ENCODE results near the gene ZNF385C. TPM values are rescaled to one million over a fixed set of nuclear protein-coding genes. Genes with fewer than 3 reads are reported as not detected.

The ZNF385C gene
- total and polyA plus RNA-seq, 2 of the 13 experiments (the other 11 are each of a cell fraction or from before 2014, with no cell fraction given), result 2.3 to 6.1 TPM

DNA sequence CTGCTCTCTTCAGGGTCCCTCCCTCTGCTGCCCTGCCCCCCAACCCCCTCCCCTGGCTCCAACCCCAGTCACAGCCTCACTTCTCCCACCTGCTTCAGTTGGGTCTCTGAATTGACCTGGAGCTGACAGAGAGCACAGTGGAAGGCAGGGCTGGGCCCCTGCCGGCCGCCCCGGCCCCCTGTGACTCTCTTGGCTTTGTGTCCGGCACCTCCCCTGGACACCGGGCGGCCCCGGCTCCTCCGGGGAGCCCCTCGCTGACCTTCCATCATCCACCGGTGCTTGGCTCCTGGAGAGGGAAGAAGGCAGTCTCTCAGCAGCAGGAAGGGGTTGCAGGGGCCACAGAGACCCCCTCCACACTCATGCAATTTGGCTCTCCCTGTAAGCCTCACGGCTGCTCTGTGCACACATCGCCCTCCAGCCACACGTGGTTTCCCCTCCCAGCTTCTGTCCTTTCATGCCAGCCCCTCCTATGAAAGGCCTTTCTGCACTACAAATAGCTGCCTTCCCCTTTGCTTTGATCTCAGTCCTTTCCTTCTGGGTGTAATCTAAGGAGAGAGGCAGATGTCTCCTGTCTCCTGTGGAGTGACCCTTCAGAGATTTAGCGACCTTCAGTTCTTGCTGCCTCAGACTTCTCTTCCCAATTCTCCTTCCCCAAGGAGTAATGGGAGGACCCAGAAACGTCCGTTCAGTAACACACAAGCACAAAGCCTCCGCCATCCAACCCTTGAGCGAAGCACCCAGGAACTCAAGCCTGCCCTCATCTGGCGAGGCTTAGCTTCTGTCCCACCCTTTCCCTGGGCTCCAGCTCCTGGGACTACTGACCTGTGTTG, 70.1 kb downstream of the ZNF385C start (continued):
- no peak for TF ChIP-seq ZNF646 (CRISPR knock-in tag; IDR thresholded peaks at IDR 0.05)
- TF ChIP-seq MED13 (CRISPR knock-in tag; IDR thresholded peaks at IDR 0.05), result no peak
- no peak for TF ChIP-seq LRRFIP1 (CRISPR knock-in tag; conservative IDR thresholded peaks at IDR 0.05)
- TF ChIP-seq, protein P1, sequence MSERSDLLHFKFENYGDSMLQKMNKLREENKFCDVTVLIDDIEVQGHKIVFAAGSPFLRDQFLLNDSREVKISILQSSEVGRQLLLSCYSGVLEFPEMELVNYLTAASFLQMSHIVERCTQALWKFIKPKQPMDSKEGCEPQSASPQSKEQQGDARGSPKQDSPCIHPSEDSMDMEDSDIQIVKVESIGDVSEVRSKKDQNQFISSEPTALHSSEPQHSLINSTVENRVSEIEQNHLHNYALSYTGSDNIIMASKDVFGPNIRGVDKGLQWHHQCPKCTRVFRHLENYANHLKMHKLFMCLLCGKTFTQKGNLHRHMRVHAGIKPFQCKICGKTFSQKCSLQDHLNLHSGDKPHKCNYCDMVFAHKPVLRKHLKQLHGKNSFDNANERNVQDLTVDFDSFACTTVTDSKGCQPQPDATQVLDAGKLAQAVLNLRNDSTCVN (CRISPR knock-in tag; IDR thresholded peaks at IDR 0.05; ENCODE audit: borderline replicate concordance), result peak; percentile 82
- TF ChIP-seq ZNF614 (CRISPR knock-in tag; IDR thresholded peaks at IDR 0.05; ENCODE audit: borderline replicate concordance), result 0 out of 2 replicates have a peak, but pooled peaks have one; percentile 49
- no peak for TF ChIP-seq NKX3-1 (CRISPR knock-in tag; IDR thresholded peaks at IDR 0.05)
- TF ChIP-seq XRCC5 (optimal IDR thresholded peaks at IDR 0.05; ENCODE audit: low read length), result peak; percentile 92
- TF ChIP-seq, protein P2, sequence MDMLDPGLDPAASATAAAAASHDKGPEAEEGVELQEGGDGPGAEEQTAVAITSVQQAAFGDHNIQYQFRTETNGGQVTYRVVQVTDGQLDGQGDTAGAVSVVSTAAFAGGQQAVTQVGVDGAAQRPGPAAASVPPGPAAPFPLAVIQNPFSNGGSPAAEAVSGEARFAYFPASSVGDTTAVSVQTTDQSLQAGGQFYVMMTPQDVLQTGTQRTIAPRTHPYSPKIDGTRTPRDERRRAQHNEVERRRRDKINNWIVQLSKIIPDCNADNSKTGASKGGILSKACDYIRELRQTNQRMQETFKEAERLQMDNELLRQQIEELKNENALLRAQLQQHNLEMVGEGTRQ (IDR thresholded peaks at IDR 0.05; ENCODE audit: low read depth, low read length), result no peak; the same call in 1 of the 2 replicates
- TF ChIP-seq, protein P2 (CRISPR knock-in tag; IDR thresholded peaks at IDR 0.05; ENCODE audit: borderline replicate concordance), result no peak; the same call in 1 of the 2 replicates
- peak; percentile 44; the same call in 1 of the 2 replicates for TF ChIP-seq ZFP36L1 (CRISPR knock-in tag; IDR thresholded peaks at IDR 0.05)
- no peak for TF ChIP-seq GRHL1 (CRISPR knock-in tag; conservative IDR thresholded peaks at IDR 0.05)
- TF ChIP-seq CENPT (CRISPR knock-in tag; IDR thresholded peaks at IDR 0.05; ENCODE audit: low read depth), result peak; percentile 71; the same call in 1 of the 2 replicates
- no peak for TF ChIP-seq SALL2 (CRISPR knock-in tag; IDR thresholded peaks at IDR 0.05)
